Measurements from ENCODE around the gene MLX. TPM values are rescaled to one million over a fixed set of nuclear protein-coding genes. Genes with fewer than 3 reads are reported as not detected.
"Not testable (repeated sequence)": the region's sequence is repeated elsewhere in the genome, so short reads cannot be mapped to it uniquely, and the experiment has no call there.

Gene MLX
- total RNA-seq, 1 donor from 2014 or later = 25.1 TPM

- no peak for DNase-seq
Measured at GRCh38 chr17:42555122-42555622, 11.7 kb upstream of the MLX start.

GRCh38 chr17:42555961-42556617 lies 10.8 kb upstream of the MLX start:
- DNase-seq = not testable (repeated sequence)

DNA sequence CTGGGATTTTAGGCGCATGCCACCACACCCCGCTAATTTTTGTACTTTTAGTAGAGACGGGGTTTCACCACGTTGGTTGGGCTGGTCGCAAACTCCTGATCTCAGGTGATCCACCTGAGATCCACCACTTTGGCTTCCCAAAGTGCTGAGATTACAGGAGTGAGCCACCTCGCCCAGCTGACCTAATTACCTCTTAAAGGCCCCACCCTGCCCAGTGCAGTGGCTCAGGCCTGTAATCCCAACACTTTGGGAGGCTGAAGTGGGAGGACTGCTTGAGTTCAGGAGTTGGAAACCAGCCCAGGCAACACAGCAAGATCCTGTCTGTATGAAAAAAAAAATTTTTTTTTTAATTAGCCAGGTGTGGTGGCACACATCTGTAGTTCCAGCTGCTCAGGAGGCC lies 7.8 kb upstream of the MLX start:
- DNase-seq = no peak

- DNase-seq = no peak
Measured at GRCh38 chr17:42560246-42560645, 6.7 kb upstream of the MLX start.

DNA sequence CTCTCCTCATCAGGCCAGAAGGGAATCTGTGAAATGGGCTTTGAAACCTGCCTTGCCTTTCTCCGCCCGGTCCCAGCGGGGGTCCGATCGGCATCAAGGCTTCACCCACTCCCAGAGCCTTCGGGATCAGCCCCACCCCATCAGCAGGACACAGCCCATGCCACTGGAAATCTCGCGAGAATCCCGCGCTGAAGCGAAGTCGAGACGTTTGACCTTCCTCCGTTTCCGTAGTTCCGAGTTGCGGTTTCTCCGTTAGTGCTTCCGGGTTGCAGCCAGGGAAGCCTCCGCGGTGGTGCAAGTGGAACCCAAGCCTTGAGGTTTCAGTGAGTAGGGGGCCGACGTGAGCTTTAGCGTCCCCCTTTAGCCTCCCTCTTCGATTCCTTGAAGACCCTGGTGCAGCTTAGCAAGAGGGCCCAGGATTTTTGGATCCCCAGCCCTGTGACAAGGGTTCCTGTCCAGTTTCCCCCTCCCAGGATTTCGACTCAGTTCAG lies 5.0 kb upstream of the MLX start, which contains the start of gene COASY:
COASY (plus strand) TSS at position 252 of the 491 bp plus-strand sequence. CDS start 475 bp downstream, outside the sequence.
- DNase-seq = peak; percentile 91

- DNase-seq = no peak
Measured at GRCh38 chr17:42562388-42563142, 4.3 kb upstream of the MLX start.

GRCh38 chr17:42563143-42563509 lies 3.8 kb upstream of the MLX start:
- no peak for DNase-seq

DNA sequence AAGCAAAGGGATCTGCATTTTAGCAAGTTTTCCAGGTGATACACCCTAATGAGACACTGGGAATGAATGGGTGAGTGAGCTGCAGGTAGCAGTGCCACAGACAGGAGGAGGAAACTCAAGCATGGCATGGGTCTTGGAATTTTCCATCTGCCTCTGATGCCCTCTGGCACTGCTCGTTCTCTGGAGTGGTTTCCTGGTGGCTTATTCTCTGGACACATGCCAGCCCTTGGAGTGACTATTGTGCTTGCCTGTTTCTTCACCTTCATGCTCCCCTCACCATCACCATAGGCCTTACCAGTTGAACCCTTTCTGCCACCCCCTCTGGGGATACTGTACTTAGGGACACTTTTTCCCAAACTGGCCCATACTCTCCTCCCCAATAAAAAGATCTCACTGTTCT lies 3.4 kb upstream of the MLX start:
- no peak for DNase-seq

DNA sequence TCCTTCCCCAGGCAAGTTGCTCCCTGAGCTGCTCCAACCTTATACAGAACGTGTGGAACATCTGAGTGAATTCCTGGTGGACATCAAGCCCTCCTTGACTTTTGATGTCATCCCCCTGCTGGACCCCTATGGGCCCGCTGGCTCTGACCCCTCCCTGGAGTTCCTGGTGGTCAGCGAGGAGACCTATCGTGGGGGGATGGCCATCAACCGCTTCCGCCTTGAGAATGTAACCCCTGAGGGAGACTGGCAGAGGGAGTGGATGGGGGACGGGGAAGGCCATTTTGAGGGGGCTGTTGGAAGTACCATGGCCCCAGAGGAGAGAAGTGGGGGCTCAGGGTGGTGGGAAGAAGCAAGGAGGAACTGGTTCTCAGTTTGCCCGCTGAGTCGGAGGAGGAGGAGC lies 3.0 kb upstream of the MLX start:
- no peak for DNase-seq

DNA sequence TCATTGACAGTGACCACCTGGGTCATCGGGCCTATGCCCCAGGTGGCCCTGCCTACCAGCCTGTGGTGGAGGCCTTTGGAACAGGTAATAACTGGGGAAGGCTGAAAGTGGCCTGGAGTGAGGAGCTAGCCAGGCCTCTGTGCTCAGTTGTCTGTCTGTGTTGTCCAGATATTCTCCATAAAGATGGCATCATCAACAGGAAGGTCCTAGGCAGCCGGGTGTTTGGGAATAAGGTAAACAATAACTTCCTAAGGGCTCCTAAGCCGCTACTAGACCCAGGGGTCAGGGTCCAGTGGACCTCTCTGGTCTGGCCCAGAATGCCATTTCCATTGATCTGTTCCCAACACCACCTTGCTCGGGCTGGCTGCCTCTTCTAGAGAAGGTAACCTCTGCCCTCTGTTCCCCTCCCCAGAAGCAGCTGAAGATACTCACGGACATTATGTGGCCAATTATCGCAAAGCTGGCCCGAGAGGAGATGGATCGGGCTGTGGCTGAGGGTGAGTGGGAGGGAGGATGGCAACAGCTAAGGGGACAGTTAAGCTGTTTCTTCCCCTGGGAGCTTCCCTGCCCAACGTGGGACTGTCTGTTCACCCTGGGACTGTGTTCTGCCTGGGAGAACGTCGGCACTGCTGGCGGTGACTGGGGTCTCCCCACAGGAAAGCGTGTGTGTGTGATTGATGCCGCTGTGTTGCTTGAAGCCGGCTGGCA lies 1.9 kb upstream of the MLX start:
- DNase-seq = no peak

GRCh38 chr17:42565523-42566214 lies 1.2 kb upstream of the MLX start:
- no peak for DNase-seq

GRCh38 chr17:42566215-42566882 lies 551 bp upstream of the MLX start:
- DNase-seq = no peak

GRCh38 chr17:42568341-42569111 lies 1.6 kb downstream of the MLX start:
- no peak for DNase-seq

DNA sequence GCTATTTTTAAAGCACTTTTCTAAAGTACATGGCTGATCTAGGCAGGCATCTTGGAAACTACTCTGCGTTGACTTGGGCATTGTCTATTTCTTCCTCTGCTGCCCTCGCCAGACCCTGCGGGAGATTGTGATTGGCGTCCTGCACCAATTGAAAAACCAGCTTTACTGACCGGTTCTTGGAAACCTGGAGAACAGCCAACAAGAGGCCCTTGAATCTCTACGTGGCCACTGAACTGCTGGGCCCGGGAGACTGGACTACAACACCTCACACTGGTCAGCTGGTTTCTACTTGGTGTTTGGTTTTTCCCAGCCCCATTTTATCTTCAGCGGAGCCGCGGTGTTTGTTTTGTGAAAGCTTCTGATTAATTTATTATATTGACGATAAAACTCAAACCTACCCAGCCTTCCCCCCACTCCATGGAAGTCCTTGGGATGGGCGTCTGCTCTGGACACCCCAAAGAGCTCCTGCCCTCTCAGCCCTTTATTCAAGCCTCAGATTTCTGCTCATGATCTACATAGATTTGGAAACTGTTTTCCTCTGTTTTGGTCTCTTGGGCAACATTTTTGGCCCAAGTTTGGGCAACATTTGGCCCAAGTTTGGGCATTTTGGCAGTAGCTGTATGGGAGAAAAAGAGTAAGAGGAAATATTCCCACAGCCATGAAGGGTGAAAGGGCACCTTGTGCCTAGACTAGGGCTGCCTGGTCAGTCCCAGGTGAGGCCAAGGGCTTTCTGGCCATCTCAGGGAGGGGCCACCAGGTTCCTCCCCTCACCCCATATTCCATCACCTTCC lies 4.7 kb downstream of the MLX start:
- DNase-seq = no peak

DNA sequence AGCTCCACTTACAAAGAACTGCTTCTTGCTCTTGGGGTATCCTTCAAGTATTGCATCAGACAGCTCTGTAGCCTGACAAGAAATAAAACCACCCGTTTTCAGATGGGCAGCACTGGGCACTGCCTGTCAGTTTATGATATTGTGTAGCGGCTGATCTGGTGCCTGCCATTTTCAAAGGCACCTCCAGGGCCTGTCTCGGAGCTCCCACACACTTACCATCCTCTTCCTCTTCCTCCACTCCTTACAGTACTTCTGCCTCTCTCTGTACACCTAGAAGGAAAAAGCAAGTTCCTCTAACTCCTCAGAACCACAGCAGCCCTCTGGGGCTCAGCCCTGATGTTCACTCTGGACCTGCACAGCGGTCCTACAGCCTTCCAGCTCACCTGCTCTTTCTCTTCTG lies 6.2 kb downstream of the MLX start:
- no peak for DNase-seq

DNA sequence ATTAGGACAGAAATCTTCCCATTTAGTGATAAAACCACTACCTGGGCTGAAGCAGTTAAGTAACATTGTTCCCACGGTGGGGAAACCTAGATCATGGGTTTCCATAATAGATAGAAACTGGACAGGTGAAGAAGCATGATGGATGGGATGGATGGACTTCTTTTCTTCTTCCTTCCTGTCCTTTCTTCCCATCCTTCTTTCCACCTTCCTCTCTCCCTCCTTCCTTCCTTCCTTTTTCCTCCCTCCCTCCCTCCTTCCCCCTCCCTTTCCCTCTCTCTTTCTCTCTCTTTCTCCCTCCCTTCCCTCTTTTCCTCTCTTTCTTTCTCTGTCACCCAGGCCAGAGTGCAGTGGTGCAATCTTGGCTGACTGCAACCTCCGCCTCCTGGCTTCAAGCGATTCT lies 7.6 kb downstream of the MLX start:
- DNase-seq = no peak

GRCh38 chr17:42577140-42577531 lies 10.2 kb downstream of the MLX start:
- DNase-seq = no peak

DNA sequence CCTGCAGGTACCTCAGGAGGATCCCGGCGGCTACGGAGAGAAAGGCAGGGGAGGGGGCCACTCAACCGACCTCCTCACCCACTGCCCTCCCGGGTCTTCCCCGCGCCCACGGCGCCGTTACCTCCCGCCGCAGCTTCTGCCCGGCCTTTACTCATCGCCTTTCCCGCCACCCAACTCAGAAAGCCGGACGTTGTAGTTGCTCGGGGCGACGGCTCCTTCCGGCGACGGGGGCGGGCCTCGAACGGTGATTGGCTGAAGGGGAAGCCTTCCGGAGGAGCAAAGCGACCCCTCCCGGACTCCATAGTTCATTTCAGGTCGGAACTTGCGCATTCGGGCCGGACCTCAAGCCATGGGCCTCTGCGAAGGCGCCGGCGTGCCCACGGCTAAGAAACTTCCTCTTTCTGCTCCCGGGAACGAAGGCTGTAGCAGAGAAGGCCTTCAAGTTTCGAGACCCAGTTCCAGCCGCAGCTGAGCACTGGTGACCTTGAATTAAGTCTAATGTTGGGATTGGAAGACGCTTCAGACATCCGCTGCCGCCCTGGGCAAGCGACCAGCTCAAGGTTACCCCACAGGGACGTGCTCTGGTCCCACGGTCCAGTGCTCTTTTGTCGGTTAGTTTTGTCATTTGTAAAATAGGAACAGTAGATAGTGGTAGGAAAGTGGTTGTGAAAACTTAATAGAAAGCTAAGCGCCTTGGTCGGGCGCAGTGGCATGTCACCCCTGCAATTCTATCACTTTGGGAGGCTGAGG lies 10.8 kb downstream of the MLX start, which contains the start of gene PSMC3IP:
PSMC3IP (minus strand) TSS at position 198 of the 750 bp plus-strand sequence; CDS start at position 155, 43 bp downstream.
- DNase-seq = peak; percentile 90

GRCh38 chr17:42578282-42578869 lies 11.5 kb downstream of the MLX start:
- peak; percentile 30 for DNase-seq

Data from occipital lobe (tissue), 2 donors.